Lower leg skin (tissue), 4 donors: Measurements from ENCODE around the gene MINK1. TPM values are rescaled to one million over a fixed set of nuclear protein-coding genes. Genes with fewer than 3 reads are reported as not detected.

ENCODE experiments used
- DNase-seq, 2 donors: peaks; one replicate each; pipeline ENCODE4 v3.0.0-alpha.2; 2019; ENCODE audit warnings: low spot score in 2 of 2
- H3K4me3 ChIP-seq: fragments of 200-600 bp; sonication (generic); 2 replicates; pipeline ENCODE4 v1.5.1; 2017; ENCODE audit warnings: mild to moderate bottlenecking, low read depth; ENCODE audit not compliant: poor library complexity, severe bottlenecking
- CTCF ChIP-seq, 3 donors: fragments of 450-650 bp; IDR thresholded peaks; one replicate each; pipeline ENCODE4 v1.5.1; 2016; ENCODE audit warnings: antibody characterized with exemption in 3 of 3, mild to moderate bottlenecking in 3 of 3, moderate library complexity in 2 of 3
- POLR2A ChIP-seq, 2 donors: fragments of 450-650 bp; IDR thresholded peaks; one replicate each; pipeline ENCODE4 v1.6.1; 2016 to 2017; ENCODE audit warnings: antibody characterized with exemption in 2 of 2, mild to moderate bottlenecking in 1 of 2, moderate library complexity in 1 of 2
- WGBS, 2 donors: methylation state at CpG; one replicate each; pipeline ENCODE4 v1.1.5; 2018; 5-methylcytosine and 5-hydroxymethylcytosine counted together
- intact Hi-C: fragments of 100-400 bp; cut with DNase I; formaldehyde crosslinking; loops from one replicate; pipeline ENCODE4 v1.15.0; 2023; ENCODE audit warnings: low total_unique reads
- total RNA-seq, 4 donors: library from RNA; depleted of rRNA; stranded (reverse); fragments of >200 nt; gene quantifications; one replicate each; pipeline ENCODE4 v1.1.0, GENCODE V29; 2016

The MINK1 gene
- total RNA-seq, 4 donors from 2014 or later, result 128 to 208 (median 140) TPM

DNA sequence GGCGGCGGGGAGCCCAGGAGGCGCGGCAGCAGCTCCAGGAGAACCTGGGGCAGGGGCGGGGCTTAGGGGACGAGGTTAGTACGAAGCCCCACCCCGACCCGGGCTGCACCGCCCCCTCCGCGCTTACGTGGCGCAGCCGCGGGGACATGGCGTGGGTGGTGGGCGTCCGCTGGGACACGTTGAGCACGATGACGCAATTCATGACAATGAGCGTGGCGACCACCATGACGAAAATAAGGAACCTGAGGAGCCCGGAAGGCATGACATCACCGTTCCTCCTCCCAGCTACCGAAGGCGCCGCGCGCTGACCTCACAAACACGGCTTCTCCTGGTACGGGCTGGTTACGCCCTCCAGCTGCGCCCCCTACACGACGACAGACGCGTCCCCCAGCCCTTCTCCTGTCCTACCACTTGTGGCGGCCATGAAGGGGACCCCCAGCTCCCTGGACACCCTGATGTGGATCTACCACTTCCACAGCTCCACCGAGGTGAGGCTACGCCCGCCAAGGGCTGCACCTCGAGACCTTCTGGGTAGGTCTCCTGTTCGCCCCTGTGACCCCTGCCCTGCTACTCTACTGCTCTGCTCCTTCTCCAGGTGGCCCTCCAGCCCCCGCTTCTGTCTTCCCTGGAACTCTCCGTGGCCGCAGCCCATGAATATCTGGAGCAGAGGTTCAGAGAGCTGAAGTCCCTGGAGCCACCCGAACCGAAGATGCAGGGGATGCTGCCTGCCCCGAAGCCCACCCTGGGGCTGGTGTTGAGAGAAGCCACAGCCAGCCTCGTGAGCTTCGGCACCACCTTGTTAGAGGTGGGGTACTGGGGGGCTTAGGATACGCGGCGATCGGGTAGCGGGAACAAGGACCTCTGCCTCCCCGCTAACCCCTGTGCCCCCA, 66.4 kb downstream of the MINK1 start, which contains the start of gene C17orf107:
Gene C17orf107 (plus strand): TSS at position 196 of the 890 bp plus-strand sequence. CDS start 227 bp downstream, at position 423.
- DNase-seq, result peak; percentile 83 to 97
- 10 to 20% methylated on average over 30 to 56 of the region's 60 CpGs for WGBS, 2 donors
- intact Hi-C loops, result no loop called here
- H3K4me3 ChIP-seq, result no peak within 1 kb of the TSS
- TF ChIP-seq CTCF (IDR thresholded peaks at IDR 0.05) (no peak), POLR2A (IDR thresholded peaks at IDR 0.05) (no peak)

GRCh38 chr17:4900231-4901107, 67.3 kb downstream of the MINK1 start:
- TF ChIP-seq CTCF (IDR thresholded peaks at IDR 0.05) (no peak), POLR2A (IDR thresholded peaks at IDR 0.05) (no peak)
- intact Hi-C loops, result no loop called here
- WGBS, 2 donors, result 58 to 59% methylated on average over 49 to 65 of the region's 65 CpGs
- DNase-seq, result no peak
- H3K4me3 ChIP-seq, result no peak overlapping the region

GRCh38 chr17:4901108-4901647, 68.0 kb downstream of the MINK1 start:
- TF ChIP-seq CTCF (IDR thresholded peaks at IDR 0.05) (no peak), POLR2A (IDR thresholded peaks at IDR 0.05) (no peak)
- 66 to 86% methylated on average over 35 to 37 of the region's 37 CpGs for WGBS, 2 donors
- intact Hi-C loops, result no loop called here
- no peak for DNase-seq
- H3K4me3 ChIP-seq, result no peak overlapping the region

GRCh38 chr17:4901648-4902344, 68.7 kb downstream of the MINK1 start:
- intact Hi-C loops, result no loop called here
- no peak overlapping the region for H3K4me3 ChIP-seq
- TF ChIP-seq CTCF (IDR thresholded peaks at IDR 0.05) (no peak), POLR2A (IDR thresholded peaks at IDR 0.05) (no peak)
- 55 to 66% methylated on average over 46 to 47 of the region's 48 CpGs for WGBS, 2 donors
- no peak for DNase-seq

GRCh38 chr17:4902540-4902939, 69.4 kb downstream of the MINK1 start:
- DNase-seq, result no peak
- intact Hi-C loops, result no loop called here
- TF ChIP-seq POLR2A (IDR thresholded peaks at IDR 0.05), result no peak
- TF ChIP-seq CTCF (IDR thresholded peaks at IDR 0.05), result no peak
- H3K4me3 ChIP-seq, result no peak overlapping the region
- WGBS, 2 donors, result 73 to 76% methylated on average over 8 of the region's 8 CpGs
